Ammon's horn (tissue), 1 donor: Measurements from ENCODE around the gene CARD11.

Experiments used
- DNase-seq: peaks from one replicate; pipeline ENCODE4 v3.0.0-alpha.2; 2016; ENCODE audit warnings: low spot score

Gene CARD11

GRCh38 chr7:2905500-2905899, 138.2 kb downstream of the CARD11 start:
- DNase-seq, result no peak

- no peak for DNase-seq
These were observed 138.6 kb downstream of the CARD11 start for GRCh38 chr7:2905027-2905426.

GRCh38 chr7:2904202-2904601, 139.5 kb downstream of the CARD11 start:
- DNase-seq, result no peak

- no peak for DNase-seq
These were observed 139.9 kb downstream of the CARD11 start for GRCh38 chr7:2903682-2904162.

- no peak for DNase-seq
These were observed 146.6 kb downstream of the CARD11 start for GRCh38 chr7:2897023-2897422.

- no peak for DNase-seq
These were observed 147.5 kb downstream of the CARD11 start for GRCh38 chr7:2896131-2896530.

GRCh38 chr7:2894118-2894940, 149.3 kb downstream of the CARD11 start:
- DNase-seq, result no peak

GRCh38 chr7:2893411-2893861, 150.2 kb downstream of the CARD11 start:
- no peak for DNase-seq

GRCh38 chr7:2892549-2892948, 151.1 kb downstream of the CARD11 start:
- no peak for DNase-seq

- no peak for DNase-seq
These were observed 155.9 kb downstream of the CARD11 start for GRCh38 chr7:2887816-2888215.

- peak; percentile 66 for DNase-seq
These were observed 156.8 kb downstream of the CARD11 start for GRCh38 chr7:2886900-2887299.

- DNase-seq, result no peak
These were observed 157.3 kb downstream of the CARD11 start for GRCh38 chr7:2886391-2886790.

- DNase-seq, result no peak
These were observed 159.5 kb downstream of the CARD11 start for GRCh38 chr7:2884161-2884560.

- no peak for DNase-seq
These were observed 160.6 kb downstream of the CARD11 start for GRCh38 chr7:2883101-2883500.

GRCh38 chr7:2882111-2882510, 161.6 kb downstream of the CARD11 start:
- DNase-seq, result no peak

GRCh38 chr7:2880874-2881533, 162.7 kb downstream of the CARD11 start:
- DNase-seq, result peak; percentile 36

- DNase-seq, result no peak
These were observed 163.6 kb downstream of the CARD11 start for GRCh38 chr7:2880051-2880450.

- no peak for DNase-seq
These were observed 164.3 kb downstream of the CARD11 start for GRCh38 chr7:2879354-2879753.

GRCh38 chr7:2878306-2878705, 165.4 kb downstream of the CARD11 start:
- no peak for DNase-seq

- DNase-seq, result peak; percentile 60
These were observed 167.5 kb downstream of the CARD11 start for GRCh38 chr7:2876031-2876731.

- DNase-seq, result no peak
These were observed 169.7 kb downstream of the CARD11 start for GRCh38 chr7:2873686-2874551.

GRCh38 chr7:2873146-2873545, 170.5 kb downstream of the CARD11 start:
- no peak for DNase-seq
